K562 (cell line): ENCODE measurements around the gene ADCY6. TPM values are rescaled to one million over a fixed set of nuclear protein-coding genes. Genes with fewer than 3 reads are reported as not detected.

Experiments used
- ATAC-seq: fragments of 200-7000 bp; cut with Tn5 transposase; 3 replicates; pipeline ENCODE4 v1.9.1; 2020; ENCODE audit warnings: moderate library complexity
- BruUV-seq: library from RNA; stranded (reverse); fragments of 400-500 nt; replicated peaks from 2 replicates; lab custom pipeline; 2021; lab: Mats Ljungman, UMichigan
- CTCF ChIA-PET: fragments of 300-600 bp; formaldehyde crosslinking; extraction: SDS; loops from one replicate; lab custom pipeline; 2021; ENCODE audit warnings: low intra/inter-chr PET ratio; lab: Yijun Ruan, JAX
- POLR2A ChIA-PET: fragments of 300-600, 350-650 bp; sonication (Branson Sonifier 250); formaldehyde crosslinking; extraction: SDS; loops from one replicate; lab custom pipeline; 2021; ENCODE audit warnings: antibody characterized with exemption, inconsistent platforms; lab: Yijun Ruan, JAX
- DNase-seq, 4 experiments: peaks; one replicate each; pipeline versions ENCODE4 v3.0.0 to v3.0.0-alpha.2; 2011 to 2018; ENCODE audit warnings: low spot score in 3 of 4, mixed read lengths in 3 of 4; ENCODE audit errors: extremely low read depth in 1 of 4
- FAIRE-seq: peaks from 2 replicates; lab custom pipeline; 2011; peaks lifted over from hg19 to GRCh38; lab: Jason Lieb, UNC
- H2AFZ ChIP-seq: 2 replicates; pipeline ENCODE4 v1.6.0; 2011; ENCODE audit warnings: low read depth, low read length, control low read depth, inconsistent platforms
- H3K27ac ChIP-seq: fragments of 200-600 bp; 3 replicates; pipeline ENCODE4 v1.8.0; 2011; ENCODE audit warnings: low read depth, mild to moderate bottlenecking, control low read depth, inconsistent platforms, low read length, moderate library complexity, mixed read lengths; ENCODE audit errors: extremely low read depth
- H3K27me3 ChIP-seq, 2 experiments: fragments of 300-600 bp in 1 of 2; 2 replicates in 1 of 2; 3 replicates in 1 of 2; pipeline versions ENCODE4 v1.6.0 to v1.8.0; 2011; ENCODE audit warnings: inconsistent platforms in 2 of 2, low read length in 2 of 2, mild to moderate bottlenecking in 1 of 2, mixed read lengths in 1 of 2, moderate library complexity in 1 of 2; ENCODE audit not compliant: control insufficient read depth in 2 of 2, insufficient read depth in 2 of 2
- H3K36me3 ChIP-seq: fragments of 300-600 bp; 3 replicates; pipeline ENCODE4 v1.8.0; 2011; ENCODE audit warnings: mild to moderate bottlenecking, low read length, inconsistent platforms; ENCODE audit not compliant: control insufficient read depth, insufficient read depth
- H3K4me1 ChIP-seq, 2 experiments: fragments of 200-600 bp in 1 of 2; replicated peaks in 1 of 2; 2 replicates in 1 of 2; 3 replicates in 1 of 2; pipeline versions ENCODE4 v1.5.1 to v1.8.0; 2011; ENCODE audit warnings: inconsistent platforms in 2 of 2, low read length in 2 of 2, mild to moderate bottlenecking in 1 of 2, mixed read lengths in 1 of 2, moderate library complexity in 1 of 2; ENCODE audit not compliant: control insufficient read depth in 2 of 2, insufficient read depth in 2 of 2
- H3K4me2 ChIP-seq: 2 replicates; pipeline ENCODE4 v1.6.1; 2011; ENCODE audit warnings: low read length, control low read depth, inconsistent platforms, mixed read lengths; ENCODE audit not compliant: insufficient read depth
- H3K4me3 ChIP-seq: fragments of 200-600 bp; sonication (generic), shearing (Covaris generic); 2 replicates; pipeline ENCODE4 v1.5.1; 2016; ENCODE audit warnings: control low read depth, inconsistent platforms
- H3K79me2 ChIP-seq: fragments of 200-600 bp; 3 replicates; pipeline ENCODE4 v1.8.0; 2011; ENCODE audit warnings: low read length, inconsistent platforms; ENCODE audit not compliant: control insufficient read depth, insufficient read depth
- H3K9ac ChIP-seq, 2 experiments: 2 replicates each; pipeline versions ENCODE4 v1.6.0 to v1.6.1; 2011; ENCODE audit warnings: low read depth in 2 of 2, low read length in 2 of 2, control low read depth in 1 of 2, inconsistent platforms in 1 of 2, mild to moderate bottlenecking in 1 of 2, mixed read lengths in 1 of 2; ENCODE audit not compliant: insufficient read depth in 1 of 2
- H3K9me1 ChIP-seq: one replicate; pipeline ENCODE4 v1.6.0; 2011; ENCODE audit warnings: inconsistent platforms, mild to moderate bottlenecking, low read length, moderate library complexity; ENCODE audit not compliant: control insufficient read depth, insufficient read depth
- H3K9me3 ChIP-seq: replicated peaks from 2 replicates; pipeline ENCODE4 v1.5.1; 2011; ENCODE audit warnings: low read depth, low read length, inconsistent platforms; ENCODE audit not compliant: control insufficient read depth, insufficient read depth
- H4K20me1 ChIP-seq: replicated peaks from 2 replicates; pipeline ENCODE4 v1.6.1; 2011; ENCODE audit warnings: low read length, inconsistent platforms, mixed read lengths; ENCODE audit not compliant: control insufficient read depth, insufficient read depth
- CHCHD3 ChIP-seq: fragments of 250-450 bp; sonication (Bioruptor Pico); IDR thresholded peaks from 2 replicates; pipeline ENCODE4 v2.1.2; 2022; ENCODE audit warnings: mild to moderate bottlenecking
- MAFG ChIP-seq: fragments of 450-650 bp; conservative IDR thresholded peaks from 2 replicates; pipeline ENCODE4 v1.6.1; 2016; ENCODE audit warnings: missing genetic modification characterization, missing compliant biosample characterization
- SNRNP70 ChIP-seq: fragments of 200-400 bp; formaldehyde crosslinking; optimal IDR thresholded peaks from 2 replicates; pipeline ENCODE3; 2017; ENCODE audit warnings: low read depth, low read length
- TCFL5 ChIP-seq: fragments of 250-450 bp; sonication (Bioruptor Pico); conservative IDR thresholded peaks from 2 replicates; pipeline ENCODE4 v1.6.1; 2021; ENCODE audit warnings: mild to moderate bottlenecking, moderate library complexity, matching md5 sums
- WGBS: fragments of 100-300 bp; shearing (Covaris generic); methylation state at CpG from one replicate; pipeline ENCODE4 v1.1.6; 2016; ENCODE audit warnings: low coverage, mixed read lengths; ENCODE audit not compliant: insufficient coverage; ENCODE audit errors: missing lambda C conversion rate; 5-methylcytosine and 5-hydroxymethylcytosine counted together
- in situ Hi-C: fragments of 300-500 bp; cut with MboI; formaldehyde crosslinking; loops from 4 replicates; pipeline ENCODE4 v1.15.0; 2018; ENCODE audit warnings: inconsistent platforms, mixed read lengths
- intact Hi-C: fragments of 100-400 bp; cut with micrococcal nuclease; formaldehyde crosslinking; loops from 2 replicates; pipeline ENCODE4 v1.14.2; 2022
- polyA plus RNA-seq, 8 experiments: library from polyadenylated mRNA; depleted of rRNA in 4 of 8; stranded (reverse) in 5 of 8; unstranded in 3 of 8; fragments of >200 nt; fragmentation: Nextera tagmentation in 2 of 8; fragmentation: Illumina TruSeq in 1 of 8; extraction: Ambion mirVana in 2 of 8; extraction: Trizol in 1 of 8; gene quantifications; 2 replicates each; pipeline versions ENCODE4 v1.2.1 to v1.2.3, GENCODE V29; 2011 to 2014; ENCODE audit warnings: inconsistent platforms in 1 of 8, missing spikeins in 1 of 8
- total RNA-seq, 7 experiments: library from RNA; depleted of rRNA in 6 of 7; stranded (reverse); fragments of >200 nt in 6 of 7; fragmentation: Illumina TruSeq in 2 of 7; extraction: Trizol in 2 of 7; gene quantifications; 2 replicates each; pipeline versions ENCODE4 v1.2.1 to v1.2.3, GENCODE V29; 2011 to 2021; ENCODE audit warnings: low replicate concordance in 1 of 7
- TF ChIP-seq, protein P1 (sequence below): fragments of 450-650 bp; formaldehyde crosslinking; IDR thresholded peaks from 2 replicates; pipeline ENCODE4 v1.4.0; 2022; ENCODE audit warnings: missing genetic modification characterization
- TF ChIP-seq, protein P2 (sequence below), 2 experiments: fragments of 450-650 bp in 1 of 2; sonication (generic) in 1 of 2; formaldehyde crosslinking in 1 of 2; IDR thresholded peaks in 1 of 2; conservative IDR thresholded peaks in 1 of 2; 2 replicates each; pipeline versions ENCODE4 v1.6.1 to v1.8.1; 2016 to 2023; ENCODE audit warnings: mild to moderate bottlenecking in 2 of 2, moderate library complexity in 2 of 2, inconsistent platforms in 1 of 2, missing genetic modification reagents in 1 of 2
- TF ChIP-seq, protein P3 (sequence below): fragments of 200-400 bp; formaldehyde crosslinking; IDR thresholded peaks from 2 replicates; pipeline ENCODE4 v1.6.1; 2017; ENCODE audit warnings: mild to moderate bottlenecking, low read depth, low read length, moderate library complexity

The ADCY6 gene
- total and polyA plus RNA-seq, 9 of the 15 experiments (the other 6 are each of a cell fraction or from before 2014, with no cell fraction given): 0.01 to 1.0 (median 0.53) TPM

DNA sequence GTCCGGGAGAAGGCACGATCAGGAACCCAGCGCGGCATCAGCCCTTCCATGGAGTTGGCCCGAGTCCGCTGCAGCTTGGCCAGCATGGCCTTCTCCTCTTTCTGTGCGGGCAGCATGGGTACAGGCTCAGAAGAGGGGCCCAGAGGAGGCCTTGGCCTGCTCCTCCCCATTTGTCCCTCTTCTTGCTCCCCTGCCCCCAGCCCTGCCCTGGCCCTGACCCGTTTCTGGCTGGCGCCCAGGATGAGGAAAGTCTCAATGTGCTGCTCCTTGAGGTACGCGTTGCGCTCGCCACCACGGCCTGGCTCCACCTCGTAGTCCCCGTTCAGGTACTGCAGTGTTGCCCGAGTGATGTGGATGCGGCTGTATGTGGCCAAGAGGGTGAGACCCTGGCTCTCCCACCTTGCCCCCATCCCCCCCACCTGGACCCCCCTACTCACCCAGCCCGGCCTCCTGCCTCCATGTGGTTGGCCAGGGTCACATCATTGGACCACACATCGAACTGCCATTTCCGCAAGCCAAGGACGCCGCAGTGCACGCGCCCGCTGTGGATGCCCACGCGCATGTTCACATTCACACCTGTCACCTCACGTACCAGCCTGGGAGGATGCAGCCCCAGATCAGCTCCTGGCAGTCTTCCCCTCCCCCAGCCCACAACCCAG lies 12.8 kb downstream of the ADCY6 start:
- WGBS: 20% methylated on average over 28 of the region's 29 CpGs
- H3K9me1 ChIP-seq: no peaks in the 10 kb centered on the region
- BruUV-seq: no TSS peak
- TF ChIP-seq MAFG (tag): no peak
- TF ChIP-seq CHCHD3: no peak
- TF ChIP-seq, protein P1, sequence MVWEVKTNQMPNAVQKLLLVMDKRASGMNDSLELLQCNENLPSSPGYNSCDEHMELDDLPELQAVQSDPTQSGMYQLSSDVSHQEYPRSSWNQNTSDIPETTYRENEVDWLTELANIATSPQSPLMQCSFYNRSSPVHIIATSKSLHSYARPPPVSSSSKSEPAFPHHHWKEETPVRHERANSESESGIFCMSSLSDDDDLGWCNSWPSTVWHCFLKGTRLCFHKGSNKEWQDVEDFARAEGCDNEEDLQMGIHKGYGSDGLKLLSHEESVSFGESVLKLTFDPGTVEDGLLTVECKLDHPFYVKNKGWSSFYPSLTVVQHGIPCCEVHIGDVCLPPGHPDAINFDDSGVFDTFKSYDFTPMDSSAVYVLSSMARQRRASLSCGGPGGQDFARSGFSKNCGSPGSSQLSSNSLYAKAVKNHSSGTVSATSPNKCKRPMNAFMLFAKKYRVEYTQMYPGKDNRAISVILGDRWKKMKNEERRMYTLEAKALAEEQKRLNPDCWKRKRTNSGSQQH (CRISPR knock-in tag): no peak
- TF ChIP-seq, protein P2, sequence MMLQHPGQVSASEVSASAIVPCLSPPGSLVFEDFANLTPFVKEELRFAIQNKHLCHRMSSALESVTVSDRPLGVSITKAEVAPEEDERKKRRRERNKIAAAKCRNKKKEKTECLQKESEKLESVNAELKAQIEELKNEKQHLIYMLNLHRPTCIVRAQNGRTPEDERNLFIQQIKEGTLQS (IDR thresholded peaks at IDR 0.05): no peak
- TF ChIP-seq, protein P2 (CRISPR knock-in tag; conservative IDR thresholded peaks at IDR 0.05): no peak
- TF ChIP-seq SNRNP70: no peak
- TF ChIP-seq TCFL5 (CRISPR knock-in tag): no peak
- TF ChIP-seq, protein P3, sequence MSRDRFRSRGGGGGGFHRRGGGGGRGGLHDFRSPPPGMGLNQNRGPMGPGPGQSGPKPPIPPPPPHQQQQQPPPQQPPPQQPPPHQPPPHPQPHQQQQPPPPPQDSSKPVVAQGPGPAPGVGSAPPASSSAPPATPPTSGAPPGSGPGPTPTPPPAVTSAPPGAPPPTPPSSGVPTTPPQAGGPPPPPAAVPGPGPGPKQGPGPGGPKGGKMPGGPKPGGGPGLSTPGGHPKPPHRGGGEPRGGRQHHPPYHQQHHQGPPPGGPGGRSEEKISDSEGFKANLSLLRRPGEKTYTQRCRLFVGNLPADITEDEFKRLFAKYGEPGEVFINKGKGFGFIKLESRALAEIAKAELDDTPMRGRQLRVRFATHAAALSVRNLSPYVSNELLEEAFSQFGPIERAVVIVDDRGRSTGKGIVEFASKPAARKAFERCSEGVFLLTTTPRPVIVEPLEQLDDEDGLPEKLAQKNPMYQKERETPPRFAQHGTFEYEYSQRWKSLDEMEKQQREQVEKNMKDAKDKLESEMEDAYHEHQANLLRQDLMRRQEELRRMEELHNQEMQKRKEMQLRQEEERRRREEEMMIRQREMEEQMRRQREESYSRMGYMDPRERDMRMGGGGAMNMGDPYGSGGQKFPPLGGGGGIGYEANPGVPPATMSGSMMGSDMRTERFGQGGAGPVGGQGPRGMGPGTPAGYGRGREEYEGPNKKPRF: no peak

More for the DNA sequence above, 12.8 kb downstream of the ADCY6 start:
- FAIRE-seq (no peak), ATAC-seq (no peak), DNase-seq (no peak)
- Histone ChIP-seq H3K36me3 (no peaks in the 10 kb centered on the region), H3K9me3 (no peaks in the 10 kb centered on the region), H3K4me2 (no peak overlapping the region), H4K20me1 (peaks cover 12% of the 10 kb centered on the region; the same call in 1 of the 2 replicates), H3K27ac (no peak overlapping the region), H2AFZ (no peak overlapping the region), H3K9ac (no peak overlapping the region), H3K27me3 (peaks cover 23 to 84% of the 10 kb centered on the region in 2 experiments; a peak in 4 of 5 replicates), H3K4me1 (peaks cover 0 to 6% of the 10 kb centered on the region in 2 experiments; a peak in 2 of 5 replicates), H3K4me3 (no peak overlapping the region), H3K79me2 (no peaks in the 10 kb centered on the region)
- ChIA-PET CTCF (interaction anchor here (0.5 kb wide), 1 partner anchor 24 kb away, joined by 3 read pairs; no protein-coding TSS in a partner anchor), POLR2A (no interaction called here)
- intact Hi-C loops (no loop called here), in situ Hi-C loops (loop anchor here (25.0 kb wide), 1 partner anchor 239 kb away; the partner anchor contains the start of gene OR8S1)
